ENCODE measurements around the gene CCL14.

The CCL14 gene

GRCh38 chr17:35977509-35977908 is 9.0 kb downstream of the CCL14 start:
- H3K4me3 ChIP-seq (ENCODE audit: low read depth, low read length), result no peak overlapping the region
- peak; percentile 33 for DNase-seq (ENCODE audit: low read depth)
- no peak for TF ChIP-seq CTCF (IDR thresholded peaks at IDR 0.05; ENCODE audit: low read depth, low read length, missing control alignments)

GRCh38 chr17:35973333-35974260 is 12.9 kb downstream of the CCL14 start:
- TF ChIP-seq CTCF (IDR thresholded peaks at IDR 0.05; ENCODE audit: low read depth, low read length, missing control alignments), result no peak
- DNase-seq (ENCODE audit: low read depth), result no peak
- no peak overlapping the region for H3K4me3 ChIP-seq (ENCODE audit: low read depth, low read length)

- no peak for TF ChIP-seq CTCF (IDR thresholded peaks at IDR 0.05; ENCODE audit: low read depth, low read length, missing control alignments)
- no peak for DNase-seq (ENCODE audit: low read depth)
- no peak overlapping the region for H3K4me3 ChIP-seq (ENCODE audit: low read depth, low read length)
Measured at GRCh38 chr17:35972945-35973332, 13.6 kb downstream of the CCL14 start.

GRCh38 chr17:35972535-35972934 is 14.0 kb downstream of the CCL14 start:
- DNase-seq (ENCODE audit: low read depth), result no peak
- no peak overlapping the region for H3K4me3 ChIP-seq (ENCODE audit: low read depth, low read length)
- TF ChIP-seq CTCF (IDR thresholded peaks at IDR 0.05; ENCODE audit: low read depth, low read length, missing control alignments), result no peak

GRCh38 chr17:35972066-35972465 is 14.5 kb downstream of the CCL14 start:
- DNase-seq (ENCODE audit: low read depth), result no peak
- TF ChIP-seq CTCF (IDR thresholded peaks at IDR 0.05; ENCODE audit: low read depth, low read length, missing control alignments), result no peak
- no peak overlapping the region for H3K4me3 ChIP-seq (ENCODE audit: low read depth, low read length)

- peak; percentile 49 for DNase-seq (ENCODE audit: low read depth)
- peak; percentile 84 for TF ChIP-seq CTCF (IDR thresholded peaks at IDR 0.05; ENCODE audit: low read depth, low read length, missing control alignments)
- no peak overlapping the region for H3K4me3 ChIP-seq (ENCODE audit: low read depth, low read length)
Measured at GRCh38 chr17:35969558-35970380, 16.8 kb downstream of the CCL14 start.

All from GM12864 (cell line).